GM19043 (cell line): ENCODE results near the gene RASGRF1.

Experiments
- ATAC-seq: cut with Tn5 transposase; IDR thresholded peaks from one replicate; pipeline ENCODE4 v1.9.1; 2021; ENCODE audit warnings: low read depth; ENCODE audit not compliant: unreplicated experiment

Gene RASGRF1

DNA sequence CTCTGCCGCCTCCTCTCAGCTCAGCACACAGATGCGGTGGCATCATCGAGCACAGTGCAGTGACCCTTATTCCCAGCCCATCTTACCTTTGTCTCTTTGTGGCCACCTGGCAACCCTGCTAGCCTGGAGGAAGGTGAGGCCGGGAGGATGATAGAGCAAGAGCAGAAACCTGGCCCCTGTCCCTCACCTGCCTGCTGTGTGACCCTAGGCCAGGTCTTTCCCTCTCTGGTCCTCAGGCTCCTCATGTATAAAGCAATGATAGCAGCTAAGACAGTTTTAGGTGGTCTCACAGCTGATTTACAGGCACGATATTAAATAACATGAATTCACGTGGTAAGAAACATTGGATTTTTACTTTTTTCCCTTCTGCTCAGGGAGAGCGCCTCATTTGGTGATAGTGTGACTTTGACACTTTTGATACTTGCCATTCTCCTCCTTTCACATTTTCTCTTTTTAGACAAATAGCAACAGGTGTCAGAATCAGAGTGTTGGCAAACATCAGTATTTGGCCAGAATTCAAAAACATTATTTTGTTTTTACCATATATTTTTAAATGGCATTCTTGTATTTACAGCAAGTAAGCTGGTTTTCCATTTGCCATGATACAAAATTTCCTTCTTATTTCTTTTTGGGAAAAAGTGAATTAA, 116.2 kb downstream of the RASGRF1 start:
- no peak for ATAC-seq

DNA sequence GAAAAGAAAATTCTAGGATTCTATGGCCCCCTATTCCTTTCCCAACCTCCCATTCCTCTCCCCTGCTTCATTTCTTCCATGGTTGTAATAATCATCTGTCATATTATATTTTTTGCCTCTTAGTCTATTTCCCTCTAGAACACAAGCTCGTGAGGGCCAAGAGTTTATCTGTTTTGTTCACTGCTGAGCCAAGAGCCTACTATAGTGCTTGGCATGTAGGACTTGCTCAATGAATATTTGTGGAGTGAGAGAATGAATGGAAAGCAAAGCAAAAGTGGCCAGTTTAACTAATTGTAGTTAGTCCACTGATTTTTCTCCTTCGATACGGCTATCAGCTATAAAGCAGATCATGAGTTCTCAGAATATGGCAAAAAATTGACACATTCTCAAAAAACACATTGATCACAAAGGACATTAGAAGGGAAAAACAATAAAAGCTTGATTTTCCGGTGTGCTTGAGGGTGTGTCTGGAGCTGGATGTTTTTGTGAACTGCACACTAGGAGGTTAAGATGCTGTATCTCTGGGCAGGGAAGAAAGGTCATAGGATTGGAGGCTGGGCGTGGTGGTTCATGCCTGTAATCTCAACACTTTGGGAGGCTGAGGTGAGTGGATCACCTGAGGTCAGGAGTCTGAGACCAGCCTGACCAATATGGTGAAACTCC, 120.8 kb downstream of the RASGRF1 start:
- ATAC-seq = no peak

DNA sequence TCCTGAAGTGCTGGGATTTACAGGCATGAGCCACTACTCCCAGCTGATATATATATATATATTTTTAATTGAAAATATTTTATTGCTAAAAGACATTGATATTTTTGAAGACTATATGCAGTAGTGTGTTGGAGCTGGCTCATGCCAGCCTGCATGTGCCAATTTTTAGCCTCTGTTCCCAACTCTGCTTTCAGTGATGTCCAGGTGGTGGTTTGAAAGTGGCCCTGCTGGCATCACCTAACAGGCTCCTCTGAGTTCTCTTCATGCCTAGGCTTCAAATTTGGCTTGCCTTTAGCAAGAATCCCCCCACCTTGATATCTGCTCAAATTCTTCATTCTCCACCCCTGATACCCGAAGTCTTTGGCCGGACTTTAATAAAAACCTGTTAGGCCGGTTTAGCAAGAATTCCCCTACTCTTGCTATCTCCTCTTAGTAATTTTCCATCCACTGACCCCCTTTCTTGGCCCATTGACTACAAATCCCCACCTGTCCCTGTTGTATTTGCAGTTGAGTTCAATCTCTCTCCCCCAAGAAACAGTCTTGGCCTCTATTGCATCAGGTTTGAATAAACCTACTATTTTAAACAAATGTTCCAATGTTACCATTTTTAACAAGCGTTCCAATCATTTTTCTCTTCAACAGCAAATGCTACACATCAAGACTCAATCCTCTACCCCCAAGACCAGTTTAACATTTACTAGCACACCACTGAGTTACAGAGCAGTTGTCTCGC, 121.9 kb downstream of the RASGRF1 start:
- ATAC-seq = no peak

DNA sequence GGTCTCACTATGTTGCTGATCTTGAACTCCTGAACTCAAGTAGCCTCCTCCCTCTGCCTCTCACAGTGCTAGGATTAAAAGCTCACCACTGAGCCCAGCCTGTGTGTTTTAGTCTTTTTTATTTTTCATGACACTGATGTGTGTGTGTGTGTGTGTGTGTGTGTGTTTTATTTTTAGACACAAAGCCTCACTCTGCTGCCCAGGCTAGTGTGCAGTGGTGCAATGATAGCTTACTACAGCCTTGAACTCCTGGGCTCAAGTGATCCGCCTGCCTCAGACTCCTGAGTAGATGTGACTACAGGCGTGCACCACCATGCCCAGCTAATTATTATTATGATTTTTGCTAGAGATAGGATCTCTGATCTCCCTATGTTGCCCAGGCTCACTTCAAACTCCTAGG, 122.5 kb downstream of the RASGRF1 start:
- ATAC-seq = no peak

DNA sequence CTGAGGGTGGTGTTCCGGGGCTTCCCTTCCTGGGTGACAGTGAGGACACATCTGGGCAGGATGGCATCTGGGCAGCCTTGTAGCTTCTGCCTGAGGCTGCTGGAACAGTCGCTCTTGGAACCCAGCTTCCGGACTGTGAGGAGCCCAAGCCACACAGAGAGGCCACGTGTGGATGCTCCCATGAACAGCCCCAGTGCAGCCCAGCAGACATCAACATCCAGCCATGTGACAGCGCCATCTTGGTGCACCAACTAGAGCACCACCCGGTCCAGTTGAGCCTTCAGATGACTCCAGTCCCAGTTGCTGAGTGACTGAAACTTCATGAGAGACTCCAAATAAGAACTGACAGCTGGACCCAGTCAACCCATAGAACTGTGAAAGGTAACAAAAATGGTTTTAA, 130.3 kb downstream of the RASGRF1 start:
- ATAC-seq = no peak

DNA sequence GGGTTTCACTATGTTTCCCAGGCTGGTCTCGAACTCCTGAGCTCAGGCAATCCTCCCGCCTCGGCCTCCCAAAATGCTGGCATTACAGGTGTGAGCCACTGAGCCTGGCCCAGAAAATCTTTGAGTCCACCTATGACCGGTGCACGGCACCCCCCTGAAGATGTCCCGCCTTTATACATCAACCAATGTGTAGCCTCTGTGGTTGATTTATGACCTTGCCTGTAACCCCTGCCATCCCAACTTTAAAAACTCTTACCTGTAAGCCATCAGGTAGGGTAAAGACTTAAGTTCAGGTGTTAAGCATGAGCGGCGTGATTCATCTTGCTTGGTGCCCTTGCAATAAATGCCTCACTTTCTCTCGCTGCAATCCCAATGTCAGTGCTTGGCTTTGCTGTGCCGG, 131.2 kb downstream of the RASGRF1 start:
- ATAC-seq = no peak

DNA sequence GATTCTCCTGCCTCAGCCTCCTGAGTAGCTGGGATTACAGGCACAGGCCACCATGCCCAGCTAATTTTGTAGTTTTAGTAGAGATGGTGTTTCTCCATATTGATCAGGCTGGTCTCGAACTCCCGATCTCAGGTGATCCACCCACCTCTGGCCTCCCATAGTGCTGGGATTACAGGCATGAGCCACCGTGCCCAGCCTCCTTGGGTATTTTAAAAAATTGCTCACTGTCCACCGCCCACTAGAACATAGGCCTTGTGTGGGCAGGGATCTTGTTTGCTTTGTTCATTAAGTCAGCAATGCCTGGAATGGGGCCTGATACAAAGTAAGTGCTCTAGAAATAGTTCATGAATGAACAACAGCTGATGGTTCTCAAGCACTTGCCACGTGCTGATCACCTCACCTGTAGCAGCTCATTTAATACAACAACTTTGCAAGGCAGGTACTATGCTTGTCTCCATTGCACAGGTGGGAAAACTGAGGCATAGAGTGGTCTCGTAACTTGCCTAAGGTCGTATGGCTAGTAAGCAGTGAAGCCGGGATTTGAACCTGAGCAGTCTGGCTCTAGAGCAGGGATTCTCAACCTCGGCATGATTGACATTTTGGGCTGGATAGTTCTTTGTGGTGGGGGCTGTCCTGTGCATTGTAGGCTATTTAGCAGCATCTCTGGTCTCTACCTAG, 133.0 kb downstream of the RASGRF1 start:
- ATAC-seq = no peak

DNA sequence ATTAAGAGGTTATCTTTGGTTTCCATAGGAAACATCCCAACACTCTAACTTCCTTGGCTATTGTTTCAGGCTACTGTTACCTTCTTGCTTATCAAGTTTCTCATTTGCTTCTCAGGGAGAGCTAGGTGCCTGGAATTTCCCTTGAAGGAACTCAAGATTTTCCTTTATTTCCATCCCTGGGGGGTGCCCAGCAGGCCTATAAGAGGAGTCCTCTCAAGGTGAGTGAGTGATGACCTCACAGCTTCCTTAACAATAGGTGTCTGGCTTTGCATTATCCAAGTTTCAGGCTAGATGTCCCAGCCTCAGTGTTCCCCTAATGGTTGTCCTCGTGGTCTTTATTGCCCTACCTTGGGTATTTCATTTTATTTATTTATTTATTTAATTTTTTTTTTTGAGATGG, 133.6 kb downstream of the RASGRF1 start:
- ATAC-seq = no peak

DNA sequence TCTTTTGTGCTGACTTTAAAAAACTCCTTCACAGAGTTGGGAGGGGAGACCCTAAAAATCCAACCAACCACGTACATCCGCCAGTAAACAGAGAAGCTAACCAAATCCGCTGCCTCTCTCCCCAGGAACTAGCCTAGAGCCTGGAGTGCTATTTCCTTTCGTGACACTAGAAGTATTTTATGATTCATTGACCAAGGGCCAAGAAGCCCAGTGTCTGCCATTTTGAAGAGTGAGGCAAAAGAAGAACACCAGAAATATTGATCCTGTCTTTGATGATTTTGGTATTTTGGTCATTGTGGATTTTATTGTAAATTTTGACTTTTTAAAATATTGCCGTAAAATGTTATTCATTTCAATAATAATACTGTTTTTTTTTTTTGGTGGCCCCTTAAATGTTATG, 135.2 kb downstream of the RASGRF1 start:
- no peak for ATAC-seq

DNA sequence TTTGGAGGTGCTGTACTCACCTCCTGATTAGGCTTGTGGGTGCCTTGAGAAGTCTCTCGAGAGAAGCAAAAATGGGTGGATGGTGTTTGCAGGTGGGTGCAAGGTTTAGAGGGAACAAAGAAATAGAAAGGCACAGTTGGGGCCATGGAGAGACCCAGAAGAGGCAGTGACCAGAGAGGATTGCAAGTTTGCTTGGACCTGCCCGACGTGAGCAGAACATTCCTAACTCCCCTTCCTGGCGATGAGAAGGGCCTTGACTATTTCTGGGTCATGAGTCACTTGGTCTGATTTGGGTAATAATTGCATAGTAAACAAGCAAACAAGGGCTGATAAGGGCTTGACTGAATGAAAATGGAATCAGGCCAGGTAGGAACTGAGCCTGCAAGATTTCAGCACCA, 138.7 kb downstream of the RASGRF1 start:
- no peak for ATAC-seq

DNA sequence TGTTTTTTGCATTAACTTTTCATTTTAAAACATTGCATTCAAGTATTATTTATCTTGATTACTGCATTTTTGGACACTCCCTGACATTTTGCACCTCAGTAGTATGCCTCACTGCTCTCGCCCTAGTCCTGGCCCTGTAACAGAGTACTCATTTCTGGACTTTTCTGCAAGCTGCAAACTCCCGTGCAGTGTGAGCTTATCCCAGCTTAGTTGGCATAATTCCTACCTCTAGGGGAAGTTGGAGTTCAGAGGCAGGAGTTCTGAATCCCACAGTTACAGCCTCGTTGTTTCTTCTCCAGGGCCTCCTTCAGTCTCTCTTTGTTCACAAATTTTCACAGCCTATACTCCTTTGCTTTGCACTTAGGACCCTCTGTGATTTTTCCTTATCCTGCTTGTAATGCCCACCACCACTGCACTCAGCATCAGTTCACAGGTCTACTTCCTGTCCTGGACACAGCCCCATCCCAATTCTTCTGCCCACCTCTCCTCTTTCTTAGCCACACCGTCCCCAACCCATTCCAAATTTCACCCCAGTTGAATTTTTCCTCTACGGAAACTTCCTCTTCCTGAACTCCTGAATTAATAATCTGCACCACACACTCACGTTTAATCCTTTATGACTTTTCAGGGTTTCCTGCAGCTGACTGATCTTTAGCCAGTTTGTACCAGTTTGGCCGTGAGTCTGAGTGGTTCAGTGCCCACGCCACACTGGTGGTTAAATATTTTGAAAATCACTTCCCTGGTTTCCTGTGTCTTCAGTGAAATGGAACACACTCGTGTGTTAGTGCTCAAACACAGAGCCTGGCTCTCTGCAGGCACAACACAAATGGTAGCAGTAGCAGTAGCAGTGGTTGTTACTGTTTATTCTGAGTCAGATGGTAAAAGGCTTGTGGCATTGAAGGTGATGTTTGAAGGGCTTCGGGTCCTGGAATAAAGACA, 139.4 kb downstream of the RASGRF1 start:
- no peak for ATAC-seq

DNA sequence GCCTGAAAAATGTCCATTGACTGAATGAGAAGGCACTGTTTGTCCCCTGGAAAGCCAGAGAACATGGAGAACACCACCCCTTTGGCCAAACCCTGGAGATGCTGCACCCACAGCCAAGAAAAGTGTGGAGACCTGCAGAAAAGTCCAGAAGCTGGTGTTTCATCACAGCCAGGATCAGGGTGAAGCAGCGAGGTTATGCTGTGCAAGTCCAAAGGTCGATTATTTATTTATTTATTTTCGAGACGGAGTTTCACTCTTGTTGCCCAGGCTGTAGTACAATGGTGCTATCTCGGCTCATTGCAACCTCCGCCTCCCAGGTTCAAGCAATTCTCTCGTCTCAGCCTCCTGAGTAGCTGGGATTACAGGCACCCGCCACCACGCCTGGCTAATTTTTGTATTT, 140.2 kb downstream of the RASGRF1 start:
- ATAC-seq = no peak

DNA sequence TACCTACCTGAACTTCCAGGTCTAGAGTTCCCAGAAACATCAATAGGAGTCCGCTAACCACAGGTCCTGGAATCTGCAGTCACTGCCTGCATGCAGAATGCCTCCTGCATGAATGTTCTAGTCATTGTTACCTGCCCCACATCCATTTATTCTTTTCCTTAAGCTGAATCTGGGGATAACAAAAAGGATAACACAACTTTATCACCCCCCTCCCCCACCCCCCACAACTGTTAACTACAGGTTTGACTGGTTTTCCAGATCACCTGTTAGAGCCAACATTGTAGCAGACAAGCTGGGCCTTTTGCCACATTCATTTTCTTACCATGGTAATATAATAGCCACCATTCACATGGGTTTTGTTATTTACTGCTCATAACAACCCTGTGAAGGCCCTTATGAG, 141.1 kb downstream of the RASGRF1 start:
- ATAC-seq = no peak

DNA sequence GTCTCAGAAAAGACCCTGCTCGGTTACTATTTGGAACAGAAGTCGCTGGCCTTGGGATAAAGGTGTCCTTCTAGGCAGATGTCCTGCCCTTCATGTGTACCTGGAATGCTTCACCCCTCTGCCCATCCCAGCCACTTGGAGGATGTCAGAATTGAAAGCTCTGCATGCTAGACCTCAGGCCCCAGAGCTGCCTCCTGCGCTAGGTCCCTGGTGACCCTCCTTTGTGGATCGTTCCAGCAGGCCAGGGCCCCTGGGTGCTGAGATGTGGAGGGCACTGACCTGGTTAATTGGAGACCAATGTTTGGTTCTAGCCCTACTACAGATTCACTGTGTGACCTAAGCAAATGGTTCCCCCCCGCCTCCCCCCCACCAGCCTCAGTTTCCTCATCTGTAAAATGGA, 143.1 kb downstream of the RASGRF1 start:
- no peak for ATAC-seq

DNA sequence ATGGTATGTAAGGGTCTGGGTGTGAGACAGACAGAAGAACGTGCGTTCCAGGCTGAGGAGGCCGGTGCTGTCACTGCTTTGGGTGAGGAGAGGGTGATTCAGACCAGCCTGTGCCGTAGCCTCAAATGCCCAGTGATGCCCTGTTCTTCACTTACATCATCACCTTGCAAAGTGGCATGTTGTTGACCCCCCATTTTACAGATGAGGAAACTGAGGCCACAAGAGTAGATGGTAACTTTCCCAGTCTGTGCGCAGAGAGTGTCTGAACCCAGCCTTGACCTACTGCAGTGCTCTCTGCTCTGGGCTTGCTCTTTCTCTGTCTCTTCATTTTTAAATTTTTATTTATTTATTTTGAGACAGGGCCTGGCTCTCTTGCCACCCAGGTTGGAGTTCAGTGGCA, 144.1 kb downstream of the RASGRF1 start:
- no peak for ATAC-seq

DNA sequence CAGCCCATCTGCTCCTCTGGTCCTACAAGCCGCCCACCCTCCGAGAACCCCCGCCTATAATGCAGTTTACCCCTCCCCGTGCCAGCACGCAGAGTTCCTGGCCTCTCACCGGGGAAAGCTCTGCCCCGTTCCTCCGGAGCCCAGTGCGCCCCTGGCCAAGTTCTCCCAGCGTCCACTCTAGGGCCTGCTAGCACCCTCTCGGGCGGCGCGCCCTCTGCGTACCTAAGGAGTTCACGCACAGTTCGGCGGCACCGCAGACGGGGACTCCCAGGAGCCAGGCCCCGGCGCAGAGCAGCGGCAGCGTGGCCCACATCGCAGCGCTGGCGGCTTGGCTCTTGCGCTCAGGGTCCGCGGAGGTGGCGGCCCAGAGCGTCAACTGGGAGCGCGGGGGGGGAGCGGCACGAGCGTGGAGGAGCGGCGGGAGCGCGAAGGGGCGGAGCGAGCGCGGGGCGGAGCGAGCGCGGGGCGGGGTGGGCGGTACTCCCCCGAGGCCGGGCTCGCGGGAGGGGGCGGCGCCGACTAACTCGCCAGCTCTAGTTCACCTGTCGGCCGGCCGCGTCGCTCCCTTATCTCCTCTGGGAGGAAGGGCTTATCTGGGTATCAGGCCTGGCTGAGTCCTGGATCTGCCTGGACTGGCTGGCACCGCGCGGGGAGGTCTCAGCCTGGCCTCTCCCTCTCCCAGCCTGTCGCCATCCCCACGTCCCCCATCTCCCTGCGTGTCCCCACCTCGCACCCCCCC, 145.7 kb downstream of the RASGRF1 start, which contains the start of gene CTSH:
TSS of gene CTSH (minus strand) at position 378 of the 739 bp plus-strand sequence. CDS start at position 313, 65 bp downstream.
- peak; percentile 59 for ATAC-seq

DNA sequence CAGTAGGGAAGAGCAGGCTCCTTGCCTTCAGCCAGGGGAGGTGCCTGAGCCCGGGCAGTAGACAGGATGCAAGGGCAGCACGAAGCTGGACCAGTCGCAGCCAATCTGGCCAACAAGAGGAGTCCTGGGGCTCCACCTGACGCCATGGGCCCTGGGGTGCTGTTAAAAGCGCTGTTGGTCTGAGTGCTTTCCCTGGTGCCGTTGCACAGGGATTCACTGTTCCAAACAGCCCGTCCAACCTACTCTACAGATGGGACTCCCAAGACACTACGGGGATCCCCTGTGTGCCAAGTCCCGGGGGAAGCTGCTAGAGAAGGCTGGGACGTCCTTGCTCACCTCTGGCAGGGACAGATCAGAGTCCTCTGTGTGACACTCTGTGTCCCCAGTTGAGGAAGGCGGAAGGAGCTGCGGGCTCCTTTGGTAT, 146.4 kb downstream of the RASGRF1 start:
- ATAC-seq = peak; percentile 24

DNA sequence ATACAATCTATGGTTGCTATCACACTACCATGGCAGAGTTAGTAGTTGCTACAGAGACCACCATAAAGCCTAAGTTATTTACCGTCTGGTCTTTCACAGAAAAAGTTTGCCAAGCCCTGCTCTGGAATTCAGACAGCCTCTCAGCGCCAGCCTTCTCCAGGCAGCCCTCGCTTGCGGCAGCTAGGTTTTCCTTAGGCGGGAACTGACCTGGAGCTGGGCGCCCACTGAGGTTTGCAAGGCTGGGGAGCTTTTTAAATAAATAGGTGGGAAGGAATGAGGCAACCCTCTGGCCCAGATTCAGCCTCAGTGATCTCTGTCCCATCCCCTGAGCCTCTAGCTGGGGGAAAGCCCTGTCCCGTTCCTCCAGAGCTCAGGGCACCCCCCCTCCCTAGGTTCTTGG, 146.9 kb downstream of the RASGRF1 start:
- no peak for ATAC-seq

DNA sequence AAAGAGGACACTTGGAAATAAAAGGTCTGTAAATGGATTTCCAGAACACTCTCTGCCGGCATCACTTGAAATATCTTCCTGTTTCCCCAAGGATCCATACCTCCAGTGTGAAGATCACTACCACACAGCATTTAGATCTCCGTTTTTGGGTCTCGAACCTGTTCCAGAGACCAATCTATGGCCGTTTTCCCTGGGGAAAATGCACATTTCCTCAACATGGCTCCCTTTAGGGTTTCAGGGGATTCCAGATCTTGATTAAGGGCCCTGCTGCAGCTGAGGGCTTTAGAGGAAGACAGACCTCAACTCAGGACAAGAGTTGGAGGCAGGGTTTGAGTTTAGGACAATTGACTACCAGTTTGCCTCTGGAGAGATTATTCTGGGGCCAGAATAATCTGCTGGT, 147.8 kb downstream of the RASGRF1 start:
- ATAC-seq = no peak
